GM10266 (cell line): ENCODE results near the gene PRC1.

ENCODE experiments used
- DNase-seq: peaks from one replicate; pipeline ENCODE4 v3.0.0; 2012; ENCODE audit errors: extremely low spot score
- TF ChIP-seq, protein P1 (sequence below): IDR thresholded peaks from 2 replicates; pipeline ENCODE4 v1.5.1; 2012; ENCODE audit warnings: mild to moderate bottlenecking, low read depth; ENCODE audit not compliant: control insufficient read depth, insufficient read depth; ENCODE audit errors: missing control alignments

PRC1 gene

DNA sequence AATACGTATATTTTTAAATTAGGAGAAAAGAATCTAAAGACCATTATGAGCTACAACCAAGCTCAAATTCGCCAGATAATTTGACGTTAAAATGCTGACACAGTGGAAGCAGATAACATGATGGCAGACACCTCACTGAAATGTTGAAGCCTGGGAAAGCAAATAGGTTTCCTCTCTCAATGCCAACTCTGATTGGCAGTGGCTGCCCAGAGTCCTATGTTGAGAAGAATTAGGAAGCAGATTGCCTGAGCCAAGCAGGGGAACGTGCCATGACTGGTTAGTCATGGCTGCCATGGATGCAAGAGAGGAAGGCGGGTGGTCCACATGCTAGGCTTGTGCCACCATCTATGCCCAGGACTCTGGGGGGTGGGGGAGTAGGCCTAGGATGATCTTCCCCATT is 56.1 kb downstream of the PRC1 start:
- no peak for DNase-seq
- TF ChIP-seq, protein P1, sequence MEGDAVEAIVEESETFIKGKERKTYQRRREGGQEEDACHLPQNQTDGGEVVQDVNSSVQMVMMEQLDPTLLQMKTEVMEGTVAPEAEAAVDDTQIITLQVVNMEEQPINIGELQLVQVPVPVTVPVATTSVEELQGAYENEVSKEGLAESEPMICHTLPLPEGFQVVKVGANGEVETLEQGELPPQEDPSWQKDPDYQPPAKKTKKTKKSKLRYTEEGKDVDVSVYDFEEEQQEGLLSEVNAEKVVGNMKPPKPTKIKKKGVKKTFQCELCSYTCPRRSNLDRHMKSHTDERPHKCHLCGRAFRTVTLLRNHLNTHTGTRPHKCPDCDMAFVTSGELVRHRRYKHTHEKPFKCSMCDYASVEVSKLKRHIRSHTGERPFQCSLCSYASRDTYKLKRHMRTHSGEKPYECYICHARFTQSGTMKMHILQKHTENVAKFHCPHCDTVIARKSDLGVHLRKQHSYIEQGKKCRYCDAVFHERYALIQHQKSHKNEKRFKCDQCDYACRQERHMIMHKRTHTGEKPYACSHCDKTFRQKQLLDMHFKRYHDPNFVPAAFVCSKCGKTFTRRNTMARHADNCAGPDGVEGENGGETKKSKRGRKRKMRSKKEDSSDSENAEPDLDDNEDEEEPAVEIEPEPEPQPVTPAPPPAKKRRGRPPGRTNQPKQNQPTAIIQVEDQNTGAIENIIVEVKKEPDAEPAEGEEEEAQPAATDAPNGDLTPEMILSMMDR, result no peak

DNA sequence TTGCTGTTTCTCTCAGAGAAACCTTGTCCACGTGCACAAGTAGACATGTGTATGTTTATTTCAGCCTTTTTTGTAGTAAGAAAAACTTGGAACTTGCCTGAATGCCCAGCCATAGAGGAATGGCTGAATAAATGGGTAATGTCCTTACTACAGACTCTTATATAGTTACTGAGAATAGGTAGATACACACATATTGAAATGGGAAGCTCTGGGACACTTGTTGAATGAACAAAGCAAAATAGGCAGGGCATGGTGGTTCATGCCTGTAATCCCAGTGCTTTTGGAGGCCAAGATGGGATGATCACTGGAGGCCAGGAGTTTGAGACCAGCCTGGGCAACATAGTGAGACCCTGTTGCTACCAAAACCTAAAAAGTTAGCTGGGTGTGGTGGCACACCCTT is 57.5 kb downstream of the PRC1 start:
- TF ChIP-seq, protein P1, result no peak
- no peak for DNase-seq

DNA sequence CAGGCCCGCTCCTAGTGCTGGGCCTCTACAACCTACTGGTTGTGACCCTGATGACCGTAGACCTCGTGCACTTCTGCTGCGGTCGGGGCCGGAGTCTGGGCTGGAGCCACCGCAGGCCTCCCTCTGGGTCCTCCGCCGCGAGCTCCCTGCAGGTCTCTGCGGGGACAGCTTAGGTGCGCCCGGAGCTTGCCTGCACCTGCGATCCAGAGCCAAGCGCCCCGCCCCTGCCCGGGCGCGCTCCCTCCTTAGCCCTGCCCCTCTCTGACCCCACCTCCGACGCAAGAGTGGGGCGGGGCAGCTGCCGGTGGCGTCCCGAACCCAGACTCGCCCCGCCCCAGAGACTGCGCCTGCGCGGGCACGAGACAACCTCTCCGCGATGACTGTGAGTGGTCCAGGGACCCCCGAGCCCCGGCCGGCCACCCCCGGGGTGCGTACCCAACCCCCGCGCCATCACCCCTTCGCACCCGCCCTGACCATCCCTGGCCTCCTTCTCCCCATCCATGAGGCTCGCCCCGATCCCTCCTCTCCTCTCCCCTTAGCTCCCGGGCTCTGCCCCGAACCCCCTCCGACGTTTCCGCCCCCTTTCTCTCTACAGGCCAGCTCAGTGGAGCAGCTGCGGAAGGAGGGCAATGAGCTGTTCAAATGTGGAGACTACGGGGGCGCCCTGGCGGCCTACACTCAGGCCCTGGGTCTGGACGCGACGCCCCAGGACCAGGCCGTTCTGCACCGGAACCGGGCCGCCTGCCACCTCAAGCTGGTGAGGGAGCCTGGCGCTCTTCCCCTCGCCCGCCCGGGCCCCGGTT is 59.2 kb downstream of the PRC1 start, which contains the start of gene UNC45A:
TSS of gene UNC45A (plus strand) at position 337 of the 803 bp plus-strand sequence. CDS start at position 377, 40 bp downstream.
- TF ChIP-seq, protein P1, result no peak
- DNase-seq, result peak; percentile 97

DNA sequence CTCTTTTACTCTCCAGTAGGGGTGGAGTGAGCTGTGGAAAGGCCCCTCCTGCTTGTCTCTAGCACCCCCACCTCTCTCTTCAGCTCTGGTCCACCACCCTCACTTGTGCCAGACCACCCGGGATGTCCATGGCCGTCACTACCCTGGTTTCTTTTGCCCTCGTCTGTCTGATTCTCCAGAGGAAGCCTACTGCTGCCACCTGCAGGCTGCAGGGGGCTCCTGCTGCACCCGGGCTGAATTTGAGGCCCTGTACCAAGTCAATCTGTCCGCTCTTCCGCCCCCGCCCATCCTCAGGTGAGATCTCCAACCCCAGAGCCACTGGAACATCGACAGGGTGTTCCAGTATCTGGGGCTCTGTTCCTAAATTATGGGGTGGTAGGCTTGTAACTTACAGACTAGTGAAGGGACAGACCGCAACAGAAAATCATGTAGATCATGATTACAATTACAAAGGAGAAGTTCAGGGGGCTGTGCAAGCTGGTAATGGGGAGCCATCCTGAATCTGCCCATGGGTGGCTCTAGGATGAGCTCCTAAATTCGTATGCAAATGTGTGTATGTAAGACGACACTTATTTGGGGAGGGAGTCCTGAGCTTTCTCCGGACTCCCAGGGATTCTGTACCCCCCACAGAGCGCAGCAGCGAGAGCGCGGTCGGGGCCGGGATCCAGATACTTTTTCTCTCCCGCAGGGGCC is 59.9 kb downstream of the PRC1 start:
- TF ChIP-seq, protein P1, result peak; percentile 98
- DNase-seq, result peak; percentile 89

DNA sequence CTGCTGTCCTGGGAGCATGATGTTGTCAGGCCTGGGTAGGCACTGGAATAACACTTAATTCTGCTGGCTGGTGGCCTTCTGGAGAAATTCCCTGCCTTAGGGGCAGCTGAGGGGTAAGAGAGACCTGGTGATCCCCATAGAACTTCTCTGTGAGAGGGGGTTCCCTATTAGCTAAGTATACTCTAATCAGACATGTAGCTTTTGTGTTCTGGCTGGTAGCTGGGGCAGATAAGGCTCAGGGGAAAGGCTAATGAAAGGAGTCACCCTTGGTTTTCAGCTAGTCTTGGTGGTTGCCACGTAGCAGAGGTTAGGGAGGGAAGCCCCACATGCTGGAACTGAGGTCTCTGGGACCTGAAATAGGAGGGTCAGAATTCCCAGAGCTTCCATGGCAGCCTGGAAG is 61.0 kb downstream of the PRC1 start:
- DNase-seq, result no peak

DNA sequence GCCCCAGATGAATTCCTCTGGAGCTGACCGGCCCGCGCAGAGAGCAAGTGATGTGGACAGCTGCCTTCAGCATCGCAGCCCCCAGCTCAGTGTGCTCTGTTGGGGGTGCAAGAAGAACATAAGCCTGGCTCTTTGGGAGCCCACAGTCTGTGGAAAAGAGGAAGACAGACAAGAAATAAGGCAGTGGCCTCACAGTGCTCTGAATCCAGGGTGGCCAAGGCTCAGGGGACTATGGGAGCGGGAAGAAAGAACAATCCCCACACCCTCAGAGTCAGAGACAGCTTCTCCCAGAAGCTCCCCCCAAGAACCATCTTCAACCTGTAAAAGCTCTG is 61.7 kb downstream of the PRC1 start:
- TF ChIP-seq, protein P1, result no peak
- DNase-seq, result no peak

More for the DNA sequence above, 61.0 kb downstream of the PRC1 start:
- TF ChIP-seq, protein P1, result no peak

DNA sequence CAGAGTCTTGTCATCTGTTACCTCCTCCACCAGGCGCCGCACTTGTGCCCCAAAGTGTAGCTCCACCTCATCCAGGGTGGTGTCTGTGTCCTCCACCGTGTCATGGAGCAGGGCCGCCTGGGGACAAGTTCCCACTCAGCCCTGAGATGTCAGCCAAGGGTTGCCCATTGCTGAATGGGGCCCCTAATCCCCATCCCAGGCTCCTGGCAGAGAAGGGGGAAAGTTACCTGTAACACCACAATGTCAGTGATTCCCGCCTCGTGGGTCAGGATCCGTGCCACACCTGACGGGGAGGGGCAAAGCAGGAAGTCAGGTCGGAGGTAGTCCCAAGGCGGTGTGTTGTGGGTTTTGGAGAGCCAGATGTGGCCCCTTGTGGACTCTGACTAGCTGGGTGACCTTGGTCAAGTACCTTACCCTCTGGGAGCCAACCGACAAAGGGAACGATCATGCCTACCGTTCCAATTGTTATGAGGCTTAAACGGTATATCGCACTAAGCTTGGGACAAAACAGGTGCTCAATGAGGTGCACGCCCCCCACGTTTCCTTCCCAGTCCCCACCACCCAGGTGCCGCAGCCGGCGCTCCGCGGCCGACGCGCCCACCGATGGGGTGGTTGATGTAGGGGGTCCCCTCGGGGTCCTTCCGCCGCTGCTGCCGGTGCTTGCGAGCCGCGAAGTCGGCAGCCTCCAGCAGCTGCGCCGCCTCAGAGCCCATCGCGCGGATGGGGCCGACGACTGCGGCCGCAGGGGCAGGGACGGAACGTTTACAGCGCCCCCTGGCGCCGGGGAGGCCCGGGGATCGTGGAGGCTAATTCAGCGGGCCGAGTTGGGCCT is 62.3 kb downstream of the PRC1 start, which contains the start of gene HDDC3:
TSS of gene HDDC3 (minus strand) at position 722 of the 832 bp plus-strand sequence. CDS start at position 713, 9 bp downstream.
- TF ChIP-seq, protein P1, result peak; percentile 99

More for the DNA sequence above, 62.3 kb downstream of the PRC1 start, which contains the start of gene HDDC3:
- DNase-seq, result peak; percentile 89
